ENCODE results near the gene KRTAP5-6.

Gene KRTAP5-6

DNA sequence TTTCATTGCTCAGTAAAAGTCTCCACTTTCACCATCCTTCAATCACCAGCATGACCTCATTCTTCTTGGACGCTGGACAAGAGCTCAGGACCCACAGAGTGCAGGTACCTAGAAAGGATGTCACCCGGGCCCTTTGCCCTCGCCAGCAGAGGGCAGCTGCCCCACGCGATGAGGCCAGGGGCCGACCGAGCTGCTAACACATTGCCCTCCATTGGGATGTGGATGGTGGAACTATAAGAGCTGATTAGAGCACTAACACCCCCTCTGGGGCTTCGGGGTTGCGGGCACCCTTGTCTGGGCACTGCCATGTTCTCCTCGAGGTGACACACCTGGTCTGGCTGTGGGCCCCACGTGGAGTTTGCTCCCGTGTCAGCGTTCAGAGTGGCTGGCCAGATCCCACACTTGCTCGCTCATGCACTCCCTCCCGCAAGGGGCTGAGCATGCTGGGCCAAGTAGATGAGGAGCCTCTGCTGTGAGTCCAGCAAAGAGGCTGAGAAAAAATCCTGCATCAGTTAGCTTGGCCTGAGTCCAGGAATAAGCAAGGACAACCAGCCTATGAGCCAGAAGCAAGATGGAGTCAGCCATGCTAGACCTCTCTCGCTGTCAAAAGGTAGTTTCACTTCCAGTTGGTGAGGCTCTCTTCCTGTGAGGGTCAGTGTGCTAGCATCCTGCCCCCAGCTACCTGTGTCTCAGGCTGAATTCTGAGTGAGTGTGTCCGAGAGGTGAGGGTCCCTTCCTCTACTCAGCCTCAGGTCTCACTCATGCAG, 9.8 kb downstream of the KRTAP5-6 start:
- H3K27ac ChIP-seq, result no peak overlapping the region
- TF ChIP-seq, protein P1, sequence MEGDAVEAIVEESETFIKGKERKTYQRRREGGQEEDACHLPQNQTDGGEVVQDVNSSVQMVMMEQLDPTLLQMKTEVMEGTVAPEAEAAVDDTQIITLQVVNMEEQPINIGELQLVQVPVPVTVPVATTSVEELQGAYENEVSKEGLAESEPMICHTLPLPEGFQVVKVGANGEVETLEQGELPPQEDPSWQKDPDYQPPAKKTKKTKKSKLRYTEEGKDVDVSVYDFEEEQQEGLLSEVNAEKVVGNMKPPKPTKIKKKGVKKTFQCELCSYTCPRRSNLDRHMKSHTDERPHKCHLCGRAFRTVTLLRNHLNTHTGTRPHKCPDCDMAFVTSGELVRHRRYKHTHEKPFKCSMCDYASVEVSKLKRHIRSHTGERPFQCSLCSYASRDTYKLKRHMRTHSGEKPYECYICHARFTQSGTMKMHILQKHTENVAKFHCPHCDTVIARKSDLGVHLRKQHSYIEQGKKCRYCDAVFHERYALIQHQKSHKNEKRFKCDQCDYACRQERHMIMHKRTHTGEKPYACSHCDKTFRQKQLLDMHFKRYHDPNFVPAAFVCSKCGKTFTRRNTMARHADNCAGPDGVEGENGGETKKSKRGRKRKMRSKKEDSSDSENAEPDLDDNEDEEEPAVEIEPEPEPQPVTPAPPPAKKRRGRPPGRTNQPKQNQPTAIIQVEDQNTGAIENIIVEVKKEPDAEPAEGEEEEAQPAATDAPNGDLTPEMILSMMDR (conservative IDR thresholded peaks at IDR 0.05; ENCODE audit: low read depth, low read length), result no peak
- no peak overlapping the region for H2AFZ ChIP-seq (ENCODE audit: low read depth)
- H3K9ac ChIP-seq, result no peak overlapping the region
- no peak overlapping the region for H3K4me3 ChIP-seq (IDR thresholded peaks at IDR 0.05; ENCODE audit: insufficient read depth, low read depth, low read length)
- H3K4me2 ChIP-seq, result no peak overlapping the region
- no peaks in the 10 kb centered on the region for H3K4me1 ChIP-seq (ENCODE audit: low read depth, poor library complexity, severe bottlenecking)
- H4K20me1 ChIP-seq (ENCODE audit: insufficient read depth), result no peaks in the 10 kb centered on the region
- peaks cover 82% of the 10 kb centered on the region for H3K27me3 ChIP-seq (ENCODE audit: insufficient read depth, low read depth)
- H3K36me3 ChIP-seq (ENCODE audit: insufficient read depth), result no peaks in the 10 kb centered on the region
- no peaks in the 10 kb centered on the region for H3K79me2 ChIP-seq (ENCODE audit: insufficient read depth, low read depth)

DNA sequence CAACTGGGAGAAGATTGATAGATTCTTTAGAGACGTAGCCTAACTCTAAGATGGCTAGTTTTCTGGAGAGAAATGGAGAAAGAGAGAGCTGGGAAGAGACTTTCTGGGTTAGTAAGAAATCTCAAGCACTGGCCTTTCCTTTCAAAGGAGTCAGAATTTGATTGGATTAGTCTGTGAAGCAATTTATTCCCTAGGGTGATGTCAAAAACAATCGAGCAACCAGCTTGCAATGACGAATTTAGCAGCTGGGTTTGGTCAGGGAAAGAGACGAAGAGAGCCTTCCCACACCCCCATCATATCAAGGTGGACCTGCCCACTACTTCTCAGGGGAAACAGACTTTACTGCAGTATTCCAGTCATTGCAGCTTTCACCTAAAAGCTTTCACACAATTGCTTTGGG, 10.8 kb downstream of the KRTAP5-6 start:
- Histone ChIP-seq H3K9ac (no peak overlapping the region), H3K36me3 (ENCODE audit: insufficient read depth) (no peaks in the 10 kb centered on the region), H3K4me1 (ENCODE audit: low read depth, poor library complexity, severe bottlenecking) (no peaks in the 10 kb centered on the region), H4K20me1 (ENCODE audit: insufficient read depth) (no peaks in the 10 kb centered on the region), H3K27ac (no peak overlapping the region), H2AFZ (ENCODE audit: low read depth) (no peak overlapping the region), H3K79me2 (ENCODE audit: insufficient read depth, low read depth) (no peaks in the 10 kb centered on the region), H3K4me3 (IDR thresholded peaks at IDR 0.05; ENCODE audit: insufficient read depth, low read depth, low read length) (no peak overlapping the region), H3K4me2 (no peak overlapping the region), H3K27me3 (ENCODE audit: insufficient read depth, low read depth) (peaks cover 80% of the 10 kb centered on the region)
- TF ChIP-seq, protein P1 (conservative IDR thresholded peaks at IDR 0.05; ENCODE audit: low read depth, low read length), result no peak

DNA sequence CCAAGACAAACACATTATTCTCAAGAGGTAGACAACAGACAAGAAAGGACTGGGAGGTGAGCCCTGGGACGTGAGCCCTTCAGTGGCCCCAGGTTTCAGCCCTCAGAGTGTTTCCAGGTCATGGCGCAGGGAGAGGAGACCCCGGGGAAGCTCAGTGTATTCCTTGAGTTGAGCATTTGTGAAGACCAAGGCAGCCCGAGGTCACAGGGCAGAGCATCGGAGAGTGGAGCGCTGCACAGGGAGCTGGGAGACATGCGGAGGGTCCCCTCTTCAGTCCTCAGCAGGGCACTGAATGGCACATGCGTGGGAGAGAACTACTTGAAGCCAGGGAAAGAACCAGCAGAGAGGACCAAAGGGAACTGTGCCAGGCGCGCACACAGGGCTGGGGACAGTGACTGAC, 11.7 kb downstream of the KRTAP5-6 start:
- H3K4me1 ChIP-seq (ENCODE audit: low read depth, poor library complexity, severe bottlenecking), result no peaks in the 10 kb centered on the region
- peaks cover 85% of the 10 kb centered on the region for H3K27me3 ChIP-seq (ENCODE audit: insufficient read depth, low read depth)
- no peaks in the 10 kb centered on the region for H3K36me3 ChIP-seq (ENCODE audit: insufficient read depth)
- H2AFZ ChIP-seq (ENCODE audit: low read depth), result no peak overlapping the region
- TF ChIP-seq, protein P1 (conservative IDR thresholded peaks at IDR 0.05; ENCODE audit: low read depth, low read length), result no peak
- no peaks in the 10 kb centered on the region for H3K79me2 ChIP-seq (ENCODE audit: insufficient read depth, low read depth)
- no peak overlapping the region for H3K27ac ChIP-seq
- no peak overlapping the region for H3K4me2 ChIP-seq
- no peak overlapping the region for H3K4me3 ChIP-seq (IDR thresholded peaks at IDR 0.05; ENCODE audit: insufficient read depth, low read depth, low read length)
- H4K20me1 ChIP-seq (ENCODE audit: insufficient read depth), result no peaks in the 10 kb centered on the region
- H3K9ac ChIP-seq, result no peak overlapping the region

DNA sequence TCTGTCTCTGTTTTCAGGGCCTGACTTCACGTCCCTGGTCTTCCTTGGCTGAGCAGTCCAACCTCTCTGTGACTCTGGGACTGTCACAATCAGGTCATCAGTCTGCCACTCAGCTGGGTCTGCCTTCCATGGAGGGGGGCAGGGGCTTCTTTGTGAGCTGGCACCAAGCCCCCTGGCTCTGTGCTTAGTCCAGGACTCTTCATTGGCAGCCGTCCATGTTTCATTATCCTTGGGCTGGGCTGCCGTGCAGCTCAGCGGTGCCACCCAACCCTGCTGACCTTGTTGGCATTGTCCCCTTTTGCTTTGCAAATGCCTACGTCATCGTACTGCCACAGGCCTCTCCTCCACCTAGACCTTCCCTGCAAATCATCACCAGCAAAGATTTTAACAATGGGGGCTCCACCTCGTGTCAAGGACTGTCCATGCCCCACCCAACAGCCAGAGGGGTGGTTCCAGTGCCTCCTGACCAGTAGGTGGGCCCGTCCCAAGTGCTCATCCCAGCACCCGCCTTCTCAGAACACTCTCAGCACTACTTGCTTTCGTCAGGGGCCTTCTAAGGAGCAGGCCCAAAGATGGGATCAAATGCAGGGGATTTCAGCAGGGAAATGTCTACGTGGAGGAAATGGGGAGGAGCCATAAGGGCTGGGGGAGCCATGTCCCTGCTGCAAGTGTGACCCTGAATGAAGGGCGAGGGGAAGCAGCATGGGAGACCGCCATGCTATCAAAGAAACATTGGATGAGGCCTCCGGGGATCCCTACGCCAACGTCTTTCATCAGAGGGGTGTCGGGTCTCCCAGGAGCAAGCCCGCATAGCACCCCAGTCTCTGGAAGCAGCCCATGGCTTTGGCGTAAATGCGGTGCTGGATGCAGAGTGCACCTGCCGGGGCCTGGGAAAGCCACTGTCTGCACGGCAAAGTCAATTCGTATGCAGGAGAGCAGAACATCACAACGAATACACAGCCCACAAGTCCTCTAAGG, 18.2 kb downstream of the KRTAP5-6 start:
- no peak overlapping the region for H3K4me3 ChIP-seq (IDR thresholded peaks at IDR 0.05; ENCODE audit: insufficient read depth, low read depth, low read length)
- H3K9ac ChIP-seq, result no peak overlapping the region
- no peaks in the 10 kb centered on the region for H4K20me1 ChIP-seq (ENCODE audit: insufficient read depth)
- H3K79me2 ChIP-seq (ENCODE audit: insufficient read depth, low read depth), result no peaks in the 10 kb centered on the region
- no peak overlapping the region for H3K4me2 ChIP-seq
- H3K27ac ChIP-seq, result no peak overlapping the region
- no peaks in the 10 kb centered on the region for H3K36me3 ChIP-seq (ENCODE audit: insufficient read depth)
- no peak overlapping the region for H2AFZ ChIP-seq (ENCODE audit: low read depth)
- TF ChIP-seq, protein P1 (conservative IDR thresholded peaks at IDR 0.05; ENCODE audit: low read depth, low read length), result no peak
- H3K4me1 ChIP-seq (ENCODE audit: low read depth, poor library complexity, severe bottlenecking), result no peaks in the 10 kb centered on the region
- peaks cover 94% of the 10 kb centered on the region for H3K27me3 ChIP-seq (ENCODE audit: insufficient read depth, low read depth)

Measured in KMS-11 (cell line).